GM18909 (cell line): ENCODE data around the gene WDR43.
A peak's percentile ranks its signal among the peaks of the same experiment; 100 is the strongest.

Experiments used
- ATAC-seq: cut with Tn5 transposase; IDR thresholded peaks from one replicate; pipeline ENCODE4 v1.9.1; 2021; ENCODE audit warnings: mild to moderate bottlenecking; ENCODE audit not compliant: unreplicated experiment, poor library complexity

The WDR43 gene

GRCh38 chr2:28894470-28895188 lies at the start of gene WDR43:
TSS of gene WDR43 (plus strand) at chr2:28894667. CDS start at chr2:28894699, 32 bp downstream.
- peak; percentile 90 for ATAC-seq

- no peak for ATAC-seq
Measured at GRCh38 chr2:28855193-28855592, 39.3 kb upstream of the WDR43 start.

DNA sequence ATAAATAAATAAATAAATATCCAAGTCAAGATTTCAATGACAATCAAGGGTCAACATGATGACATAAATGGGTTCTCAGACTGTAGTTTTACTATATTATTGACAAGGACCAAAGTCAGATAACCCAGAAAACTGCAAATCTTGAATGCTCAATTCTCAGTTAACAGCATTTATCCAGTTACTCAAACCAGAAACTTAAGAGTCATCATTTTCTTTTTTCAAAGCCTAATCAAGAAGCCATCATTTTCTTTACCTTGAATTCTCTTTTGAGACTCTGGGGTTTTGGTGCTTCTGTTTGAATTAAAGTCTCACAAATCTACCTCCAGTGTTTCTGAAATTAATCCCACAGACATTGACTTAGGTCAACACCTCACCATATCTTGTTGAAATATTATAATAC lies 38.5 kb upstream of the WDR43 start:
- no peak for ATAC-seq

DNA sequence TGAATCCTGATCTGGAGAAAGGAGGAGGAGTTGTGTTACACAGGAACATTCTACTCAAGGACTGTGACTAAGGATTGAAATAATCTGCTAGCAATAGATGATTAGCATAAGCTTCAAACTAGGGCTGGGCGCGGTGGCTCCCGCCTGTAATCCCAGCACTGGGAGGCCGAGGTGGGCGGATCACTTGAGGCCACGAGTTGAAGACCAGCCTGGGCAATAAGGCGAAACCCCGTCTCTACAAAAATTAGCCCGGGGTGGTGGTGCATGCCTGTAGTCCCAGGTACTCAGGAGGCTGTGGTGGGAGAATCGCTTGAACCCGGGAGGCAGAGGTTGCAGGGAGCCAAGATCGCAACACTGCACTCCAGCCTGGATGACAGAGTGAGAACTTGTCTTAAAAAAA lies 25.9 kb upstream of the WDR43 start:
- ATAC-seq: no peak

DNA sequence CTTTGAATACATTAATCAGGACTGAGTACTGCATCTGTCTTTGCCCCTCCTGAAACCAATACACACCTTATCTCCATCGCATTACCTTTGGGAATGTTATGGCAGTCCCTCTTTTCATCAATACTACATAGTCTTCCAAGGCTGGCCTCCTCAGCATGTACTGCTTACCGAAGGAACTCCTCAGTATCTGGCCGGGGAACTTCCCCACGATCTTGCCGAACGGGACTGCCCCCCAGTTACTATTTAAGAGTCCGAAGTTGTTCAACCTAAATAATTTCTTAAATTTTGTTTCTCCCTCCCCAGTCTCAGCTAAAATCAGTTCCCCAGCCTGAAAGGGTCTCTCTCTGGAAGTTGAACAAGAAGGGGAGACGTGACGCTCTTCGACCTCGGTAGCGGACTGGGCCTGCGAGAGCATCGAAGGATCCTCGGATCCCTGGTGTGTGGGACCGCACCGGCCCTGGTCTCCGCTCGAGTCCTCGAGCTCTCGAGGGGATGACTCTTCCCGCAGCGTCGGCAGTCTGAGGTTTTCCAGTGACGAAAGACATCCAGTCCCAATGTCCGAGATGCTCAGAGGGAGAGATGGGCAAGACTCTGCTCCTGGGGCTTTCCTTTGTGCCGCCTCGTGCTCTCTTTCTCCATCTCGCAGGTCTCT lies 24.8 kb upstream of the WDR43 start:
- peak; percentile 14 for ATAC-seq

GRCh38 chr2:28870146-28870891 lies 24.1 kb upstream of the WDR43 start, which contains the start of gene TRMT61B:
TSS of gene TRMT61B (minus strand) at chr2:28870309. CDS start at chr2:28870277, 32 bp downstream.
- peak; percentile 98 for ATAC-seq

DNA sequence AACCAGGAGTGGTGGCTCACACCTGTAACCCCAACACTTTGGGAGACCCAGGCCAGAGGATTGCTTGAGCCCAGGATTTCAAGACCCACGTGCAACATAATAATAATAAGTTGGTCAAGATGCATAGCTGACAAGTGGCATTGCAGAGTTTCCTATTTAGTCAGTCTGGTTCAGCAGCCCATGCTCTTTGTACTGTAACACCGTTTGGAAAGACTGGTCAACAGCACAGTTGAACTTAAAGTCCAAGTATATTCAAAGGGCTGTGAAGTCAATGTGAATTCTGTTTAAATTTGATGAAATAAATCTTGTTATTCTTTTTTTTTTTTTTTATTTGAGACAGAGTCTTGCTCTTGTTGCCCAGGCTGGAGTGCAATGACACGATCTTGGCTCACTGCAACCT lies 22.8 kb upstream of the WDR43 start:
- ATAC-seq: no peak

DNA sequence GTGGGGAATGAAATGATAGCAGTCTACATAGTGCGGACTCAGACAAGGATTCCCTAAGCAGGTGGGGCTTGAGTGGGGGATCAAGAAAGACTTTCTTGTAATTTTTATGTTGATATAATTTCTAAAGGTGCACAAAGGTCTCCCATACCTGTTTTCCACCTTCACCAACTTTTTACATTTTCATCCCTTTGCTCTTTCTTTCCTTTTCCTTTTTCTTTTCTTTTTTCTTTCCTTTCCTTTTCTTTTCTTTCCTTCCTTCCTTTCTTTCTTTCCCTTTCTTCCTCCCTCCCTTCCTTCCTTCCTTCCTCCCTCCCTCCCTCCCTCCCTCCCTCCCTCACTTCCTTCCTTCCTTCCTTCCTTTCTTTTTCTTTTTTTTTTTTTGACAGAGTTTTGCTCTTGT lies 14.3 kb upstream of the WDR43 start:
- ATAC-seq: no peak

DNA sequence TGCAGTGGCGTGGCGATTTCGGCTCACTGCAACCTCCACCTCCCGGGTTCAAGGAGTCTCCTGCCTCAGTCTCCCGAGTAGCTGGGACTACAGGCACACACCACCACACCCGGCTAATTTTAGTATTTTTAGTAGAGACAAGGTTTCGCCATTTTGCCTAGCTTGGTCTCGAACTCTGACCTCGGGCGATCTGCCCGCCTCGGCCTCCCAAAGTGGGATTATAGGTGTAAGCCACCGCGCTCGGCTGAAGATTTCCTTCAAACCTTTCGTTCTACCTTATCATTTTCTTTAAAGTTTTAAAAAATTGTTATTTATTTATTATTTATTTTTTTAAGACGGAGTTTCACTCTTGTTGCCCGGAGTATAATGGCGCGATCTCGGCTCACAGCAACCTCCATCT lies 979 bp upstream of the WDR43 start:
- ATAC-seq: no peak

- peak; percentile 15 for ATAC-seq
Measured at GRCh38 chr2:28895189-28895893, 874 bp downstream of the WDR43 start.

GRCh38 chr2:28896906-28897305 lies 2.4 kb downstream of the WDR43 start:
- ATAC-seq: no peak

GRCh38 chr2:28898048-28898447 lies 3.6 kb downstream of the WDR43 start:
- no peak for ATAC-seq

DNA sequence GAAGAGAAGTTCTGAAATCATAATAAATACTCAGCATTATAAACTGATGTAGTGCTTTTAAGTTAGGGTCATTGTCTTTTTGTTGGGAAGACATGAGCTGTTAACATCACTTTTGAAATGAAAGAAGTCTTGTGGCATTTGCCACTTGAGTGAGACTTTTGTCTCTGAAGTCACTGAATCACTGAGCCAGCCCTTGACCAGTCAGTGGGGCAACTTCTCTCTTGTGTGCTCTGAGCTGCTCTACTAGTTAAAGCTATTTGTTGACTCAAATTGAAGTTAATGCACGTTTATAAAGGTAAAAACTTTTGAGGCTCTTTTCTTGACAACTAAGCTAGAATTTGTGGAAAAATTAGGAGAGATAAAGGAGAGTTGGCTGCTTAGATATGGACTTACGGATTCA lies 6.7 kb downstream of the WDR43 start:
- ATAC-seq: no peak

DNA sequence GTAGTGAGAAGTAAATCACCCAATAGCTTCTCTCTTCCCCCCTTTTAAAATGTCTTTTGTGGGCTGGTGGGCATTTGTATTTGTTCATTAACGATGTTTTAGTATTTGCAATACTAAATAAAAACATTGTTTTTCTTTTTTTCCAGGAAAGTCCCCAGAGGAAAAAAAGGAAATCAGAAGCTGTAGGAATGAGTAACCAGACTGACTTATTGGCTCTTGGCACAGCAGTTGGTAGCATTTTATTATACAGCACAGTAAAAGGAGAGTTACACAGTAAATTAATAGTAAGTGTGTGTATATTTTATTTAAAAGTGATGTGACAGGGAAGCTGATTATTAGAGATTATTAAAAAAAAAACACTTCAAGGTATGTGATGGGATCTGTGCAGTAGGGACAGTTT lies 7.4 kb downstream of the WDR43 start:
- ATAC-seq: no peak

- no peak for ATAC-seq
Measured at GRCh38 chr2:28902584-28902983, 8.1 kb downstream of the WDR43 start.

GRCh38 chr2:28904295-28904694 lies 9.8 kb downstream of the WDR43 start:
- no peak for ATAC-seq

DNA sequence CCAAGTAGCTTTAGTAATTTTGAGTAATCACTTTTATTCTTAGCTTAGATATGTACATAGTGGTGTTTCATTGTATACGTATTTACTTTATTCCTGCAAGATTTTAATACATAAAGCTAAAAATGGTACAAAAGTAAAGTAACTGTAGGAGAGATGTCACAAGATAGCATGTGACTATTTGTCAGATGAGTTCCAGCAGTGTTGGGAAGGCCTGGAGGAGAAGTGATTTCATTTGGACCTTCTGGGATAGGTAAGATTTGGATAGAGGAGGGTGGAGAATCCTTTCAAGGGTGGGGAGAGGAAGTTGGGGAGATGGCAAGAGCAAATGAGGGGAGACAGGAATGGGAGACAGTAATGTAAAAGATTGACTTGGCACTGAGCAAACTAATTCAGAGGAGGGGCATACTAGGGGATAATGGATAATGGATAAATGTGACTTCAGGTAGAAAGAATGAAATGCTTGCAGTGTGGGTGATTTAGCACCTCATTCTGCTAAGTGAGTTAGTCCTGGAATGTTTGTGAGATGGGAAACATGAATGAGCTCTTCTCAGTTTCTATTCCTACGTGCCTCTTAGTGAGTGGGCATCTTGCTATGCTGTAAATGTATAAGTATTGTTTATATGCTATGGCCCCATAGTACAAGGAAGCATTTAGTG lies 10.5 kb downstream of the WDR43 start:
- no peak for ATAC-seq

DNA sequence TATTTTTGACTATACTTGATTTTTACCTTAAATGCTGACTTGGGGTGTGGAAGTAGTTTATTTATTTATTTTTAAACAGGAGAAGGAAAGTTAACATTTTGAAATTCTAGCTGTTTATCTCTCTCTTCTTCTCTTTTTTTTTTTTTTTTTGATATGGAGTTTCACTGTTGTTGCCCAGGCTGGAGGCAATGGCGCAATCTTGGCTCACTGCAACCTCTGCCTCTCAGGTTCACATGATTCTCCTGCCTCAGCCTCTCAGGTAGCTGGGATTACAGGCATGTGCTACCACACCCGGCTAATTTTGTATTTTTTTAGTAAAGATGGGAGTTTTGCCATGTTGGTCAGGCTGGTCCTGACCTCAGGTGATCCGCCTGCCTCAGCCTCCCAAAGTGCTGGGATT lies 11.1 kb downstream of the WDR43 start:
- no peak for ATAC-seq

DNA sequence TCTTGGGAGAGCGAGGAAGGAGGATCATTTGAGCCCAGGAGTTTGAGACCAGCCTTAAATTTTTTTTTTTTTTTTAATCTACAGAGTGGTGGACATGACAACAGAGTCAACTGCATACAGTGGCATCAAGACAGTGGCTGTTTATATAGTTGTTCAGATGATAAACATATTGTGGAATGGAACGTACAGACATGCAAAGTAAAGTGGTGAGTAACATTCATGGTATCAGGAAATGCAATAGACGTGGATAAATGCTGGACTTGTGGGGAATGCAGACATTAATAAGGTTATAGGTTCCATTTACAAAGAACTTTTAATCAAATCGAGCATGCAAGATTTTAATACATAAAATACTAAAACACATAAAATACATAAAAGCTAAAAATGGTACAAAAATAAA lies 11.9 kb downstream of the WDR43 start:
- no peak for ATAC-seq

DNA sequence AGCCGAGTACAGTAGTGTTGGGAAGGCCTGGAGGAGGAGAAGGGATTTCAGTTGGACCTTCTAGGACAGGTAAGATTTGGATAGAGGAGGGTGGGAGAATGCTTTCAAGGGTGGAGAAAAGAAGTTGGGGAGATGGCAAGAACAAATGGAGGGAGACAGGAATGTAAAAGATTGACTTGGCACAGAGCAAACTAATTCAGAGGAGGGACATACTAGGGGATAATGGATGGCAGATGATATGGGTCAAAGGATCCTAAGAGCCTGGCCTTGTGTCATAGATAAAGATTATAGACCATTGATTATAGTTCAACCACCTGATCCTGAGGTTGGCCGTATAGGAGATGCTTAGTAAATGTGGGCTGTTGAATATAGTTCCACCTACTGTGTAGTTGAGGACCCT lies 12.4 kb downstream of the WDR43 start:
- ATAC-seq: no peak
